NCI-H2107 treated with DMSO at 0.1 percent for 48 hours (cell line): ENCODE measurements around the gene KRT33A.
"Not testable (repeated sequence)": the region's sequence is repeated elsewhere in the genome, so short reads cannot be mapped to it uniquely, and the experiment has no call there.

Experiments used
- DNase-seq: peaks from one replicate; lab custom pipeline; 2025; ENCODE audit not compliant: unreplicated experiment; lab: John Stamatoyannopoulos, UW

Gene KRT33A

GRCh38 chr17:41366070-41366469 lies 15.4 kb upstream of the KRT33A start:
- DNase-seq, result no peak

- DNase-seq, result no peak
Measured at GRCh38 chr17:41363881-41364280, 13.3 kb upstream of the KRT33A start.

- DNase-seq, result no peak
Measured at GRCh38 chr17:41360296-41360995, 9.8 kb upstream of the KRT33A start.

GRCh38 chr17:41354536-41354935 lies 3.9 kb upstream of the KRT33A start:
- DNase-seq, result no peak

GRCh38 chr17:41352597-41353366 lies 2.2 kb upstream of the KRT33A start:
- peak; percentile 2 for DNase-seq

- DNase-seq, result no peak
Measured at GRCh38 chr17:41351177-41351576, 549 bp upstream of the KRT33A start.

GRCh38 chr17:41347869-41348760 lies 2.5 kb downstream of the KRT33A start:
- no peak for DNase-seq

GRCh38 chr17:41346421-41346820 lies 4.2 kb downstream of the KRT33A start:
- not testable (repeated sequence) for DNase-seq

GRCh38 chr17:41345992-41346391 lies 4.6 kb downstream of the KRT33A start:
- no peak for DNase-seq

- DNase-seq, result no peak
Measured at GRCh38 chr17:41343029-41343428, 7.6 kb downstream of the KRT33A start.

GRCh38 chr17:41340934-41341861 lies 9.4 kb downstream of the KRT33A start:
- DNase-seq, result no peak

GRCh38 chr17:41340494-41340893 lies 10.1 kb downstream of the KRT33A start:
- DNase-seq, result no peak

GRCh38 chr17:41339571-41340172 lies 11.0 kb downstream of the KRT33A start:
- DNase-seq, result no peak

- DNase-seq, result no peak
Measured at GRCh38 chr17:41338961-41339485, 11.6 kb downstream of the KRT33A start.

GRCh38 chr17:41335747-41336146 lies 14.9 kb downstream of the KRT33A start:
- DNase-seq, result no peak

GRCh38 chr17:41334385-41335305 lies 16.0 kb downstream of the KRT33A start:
- DNase-seq, result no peak

- DNase-seq, result no peak
Measured at GRCh38 chr17:41333836-41334235, 16.8 kb downstream of the KRT33A start.

- no peak for DNase-seq
Measured at GRCh38 chr17:41333098-41333497, 17.5 kb downstream of the KRT33A start.

GRCh38 chr17:41332239-41332638 lies 18.4 kb downstream of the KRT33A start:
- DNase-seq, result no peak
